Loucy (cell line): Measurements from ENCODE around the gene RPH3AL.

Source experiments
- H2AFZ ChIP-seq: fragments of 200-600 bp; sonication (generic); 2 replicates; pipeline ENCODE4 v1.6.0; 2016; ENCODE audit warnings: antibody characterized with exemption, mild to moderate bottlenecking, low read length, moderate library complexity
- H3F3A ChIP-seq: fragments of 200-600 bp; 2 replicates; pipeline ENCODE4 v1.6.0; 2016; ENCODE audit warnings: antibody characterized with exemption, low read depth, mild to moderate bottlenecking
- H3K27me3 ChIP-seq: fragments of 200-600 bp; sonication (generic); 2 replicates; pipeline ENCODE4 v1.6.1; 2014; ENCODE audit warnings: low read length, mild to moderate bottlenecking; ENCODE audit not compliant: insufficient read depth, poor library complexity, severe bottlenecking
- H3K36me3 ChIP-seq: fragments of 200-600 bp; sonication (generic); 2 replicates; pipeline ENCODE4 v1.6.1; 2016; ENCODE audit warnings: low read length; ENCODE audit not compliant: insufficient read depth
- H3K4me1 ChIP-seq: fragments of 200-600 bp; sonication (generic); 2 replicates; pipeline ENCODE4 v1.5.1; 2014; ENCODE audit warnings: low read length, mild to moderate bottlenecking; ENCODE audit not compliant: insufficient read depth, poor library complexity, severe bottlenecking
- H3K4me2 ChIP-seq: fragments of 200-600 bp; sonication (generic); 2 replicates; pipeline ENCODE4 v1.6.0; 2014; ENCODE audit warnings: antibody characterized with exemption, low read length, low read depth, mild to moderate bottlenecking; ENCODE audit not compliant: poor library complexity, severe bottlenecking
- H3K4me3 ChIP-seq: fragments of 200-600 bp; sonication (generic); 2 replicates; pipeline ENCODE4 v1.5.1; 2014; ENCODE audit warnings: low read length, mild to moderate bottlenecking, mixed read lengths; ENCODE audit not compliant: poor library complexity, severe bottlenecking
- H3K79me2 ChIP-seq: fragments of 200-600 bp; sonication (generic); 2 replicates; pipeline ENCODE4 v1.6.1; 2014; ENCODE audit warnings: low read length; ENCODE audit not compliant: insufficient read depth
- H3K9ac ChIP-seq: fragments of 200-600 bp; sonication (generic); 2 replicates; pipeline ENCODE4 v1.6.0; 2014; ENCODE audit warnings: mild to moderate bottlenecking, low read depth, low read length, moderate library complexity; ENCODE audit not compliant: poor library complexity, severe bottlenecking
- H3K9me2 ChIP-seq: fragments of 200-600 bp; sonication (generic); replicated peaks from 2 replicates; pipeline ENCODE4 v1.6.1; 2016; ENCODE audit warnings: low read depth, low read length, mixed read lengths
- H3K9me3 ChIP-seq: fragments of 200-600 bp; sonication (generic); 2 replicates; pipeline ENCODE4 v1.6.1; 2014; ENCODE audit warnings: mild to moderate bottlenecking, antibody characterized with exemption, low read length, low read depth; ENCODE audit not compliant: insufficient read depth
- H4K20me1 ChIP-seq: fragments of 200-600 bp; sonication (generic); 2 replicates; pipeline ENCODE4 v1.6.0; 2014; ENCODE audit warnings: antibody characterized with exemption, low read length, mild to moderate bottlenecking; ENCODE audit not compliant: insufficient read depth, poor library complexity, severe bottlenecking
- EZH2phosphoT487 ChIP-seq: fragments of 200-600 bp; IDR thresholded peaks from 2 replicates; pipeline ENCODE4 v1.6.1; 2018; ENCODE audit warnings: antibody characterized with exemption, mild to moderate bottlenecking, moderate library complexity, borderline replicate concordance
- TF ChIP-seq, protein P1 (sequence below): fragments of 200-600 bp; sonication (generic); conservative IDR thresholded peaks from 2 replicates; pipeline ENCODE4 v1.5.1; 2014; ENCODE audit warnings: mild to moderate bottlenecking, antibody characterized with exemption, low read length

The RPH3AL gene

DNA sequence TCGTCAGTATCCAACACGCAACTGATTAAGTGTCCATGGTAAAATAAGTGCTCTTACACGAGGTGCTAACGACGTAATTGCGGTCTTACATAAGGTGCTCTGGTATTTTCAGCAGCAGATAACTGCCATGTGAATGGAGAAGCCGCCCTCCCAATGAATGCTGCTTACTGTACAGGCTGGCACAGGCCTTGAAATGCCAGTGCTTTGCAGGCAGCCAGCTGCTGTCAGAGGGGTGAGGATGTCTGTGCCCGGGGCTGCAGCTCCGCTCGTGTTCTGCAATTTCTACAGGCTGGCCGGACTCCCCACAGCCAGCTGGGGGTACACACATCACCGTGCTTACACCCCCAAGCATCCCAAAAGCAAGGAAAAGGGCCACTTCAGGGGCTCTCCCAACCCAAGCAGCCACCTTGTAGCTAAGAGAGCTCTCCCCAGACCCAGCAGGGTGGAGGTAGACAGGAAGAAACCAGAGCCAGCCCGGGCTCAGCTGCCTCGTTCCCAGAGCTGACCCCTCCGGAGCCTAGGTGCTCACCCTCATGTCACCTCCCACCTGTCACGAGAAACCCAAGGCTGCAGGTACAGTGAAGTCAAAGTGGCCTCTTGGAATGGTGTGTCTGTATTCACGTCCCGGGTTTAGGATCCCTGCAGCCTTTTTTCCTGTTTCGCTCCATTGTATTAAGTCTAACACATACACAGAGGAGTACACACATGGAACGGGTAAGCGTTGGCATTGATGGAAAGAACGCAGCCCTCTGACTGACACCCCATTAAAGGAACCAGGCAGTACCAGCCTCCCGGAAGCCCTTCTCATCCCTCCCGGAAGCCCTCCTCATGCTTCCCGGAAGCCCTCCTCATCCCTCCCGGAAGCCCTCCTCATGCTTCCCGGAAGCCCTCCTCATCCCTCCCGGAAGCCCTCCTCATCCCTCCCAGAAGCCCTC is 27.2 kb upstream of the RPH3AL start:
- Histone ChIP-seq H3K9me2 (no peaks in the 10 kb centered on the region), H3F3A (no peaks in the 10 kb centered on the region), H3K9me3 (no peaks in the 10 kb centered on the region), H3K27me3 (no peaks in the 10 kb centered on the region), H3K36me3 (no peaks in the 10 kb centered on the region), H3K4me1 (peaks cover 14% of the 10 kb centered on the region), H3K4me2 (no peak overlapping the region), H2AFZ (no peak overlapping the region), H4K20me1 (no peaks in the 10 kb centered on the region), H3K9ac (no peak overlapping the region), H3K4me3 (no peak overlapping the region), H3K79me2 (no peaks in the 10 kb centered on the region)
- no peak for TF ChIP-seq EZH2phosphoT487
- TF ChIP-seq, protein P1, sequence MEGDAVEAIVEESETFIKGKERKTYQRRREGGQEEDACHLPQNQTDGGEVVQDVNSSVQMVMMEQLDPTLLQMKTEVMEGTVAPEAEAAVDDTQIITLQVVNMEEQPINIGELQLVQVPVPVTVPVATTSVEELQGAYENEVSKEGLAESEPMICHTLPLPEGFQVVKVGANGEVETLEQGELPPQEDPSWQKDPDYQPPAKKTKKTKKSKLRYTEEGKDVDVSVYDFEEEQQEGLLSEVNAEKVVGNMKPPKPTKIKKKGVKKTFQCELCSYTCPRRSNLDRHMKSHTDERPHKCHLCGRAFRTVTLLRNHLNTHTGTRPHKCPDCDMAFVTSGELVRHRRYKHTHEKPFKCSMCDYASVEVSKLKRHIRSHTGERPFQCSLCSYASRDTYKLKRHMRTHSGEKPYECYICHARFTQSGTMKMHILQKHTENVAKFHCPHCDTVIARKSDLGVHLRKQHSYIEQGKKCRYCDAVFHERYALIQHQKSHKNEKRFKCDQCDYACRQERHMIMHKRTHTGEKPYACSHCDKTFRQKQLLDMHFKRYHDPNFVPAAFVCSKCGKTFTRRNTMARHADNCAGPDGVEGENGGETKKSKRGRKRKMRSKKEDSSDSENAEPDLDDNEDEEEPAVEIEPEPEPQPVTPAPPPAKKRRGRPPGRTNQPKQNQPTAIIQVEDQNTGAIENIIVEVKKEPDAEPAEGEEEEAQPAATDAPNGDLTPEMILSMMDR: no peak

DNA sequence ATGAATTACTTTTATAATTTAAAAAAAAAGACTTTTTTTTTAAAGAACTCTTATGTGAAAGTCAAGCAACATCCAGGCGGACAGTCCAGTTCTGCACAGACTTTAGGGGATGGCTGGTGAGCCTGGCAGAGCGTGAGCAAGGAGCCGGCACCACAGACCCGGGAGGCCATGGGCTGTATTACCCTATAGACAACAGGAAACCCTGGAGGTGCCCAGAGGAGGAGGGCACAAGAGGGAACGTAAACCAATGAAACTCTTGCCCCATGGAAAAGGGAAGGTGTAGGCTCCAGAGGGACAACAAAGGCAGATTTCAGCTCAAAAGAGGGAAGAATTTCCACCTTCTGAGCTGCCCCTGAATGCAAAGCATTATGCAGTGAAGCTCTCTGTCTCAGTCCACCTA is 25.5 kb upstream of the RPH3AL start:
- Histone ChIP-seq H3K9me3 (no peaks in the 10 kb centered on the region), H3K4me3 (no peak overlapping the region), H3K27me3 (no peaks in the 10 kb centered on the region), H3K4me1 (peaks cover 14% of the 10 kb centered on the region), H3K79me2 (no peaks in the 10 kb centered on the region), H3K4me2 (no peak overlapping the region), H4K20me1 (no peaks in the 10 kb centered on the region), H3F3A (no peaks in the 10 kb centered on the region), H3K36me3 (no peaks in the 10 kb centered on the region), H3K9ac (no peak overlapping the region), H2AFZ (no peak overlapping the region), H3K9me2 (no peaks in the 10 kb centered on the region)
- TF ChIP-seq EZH2phosphoT487: no peak
- TF ChIP-seq, protein P1: no peak

DNA sequence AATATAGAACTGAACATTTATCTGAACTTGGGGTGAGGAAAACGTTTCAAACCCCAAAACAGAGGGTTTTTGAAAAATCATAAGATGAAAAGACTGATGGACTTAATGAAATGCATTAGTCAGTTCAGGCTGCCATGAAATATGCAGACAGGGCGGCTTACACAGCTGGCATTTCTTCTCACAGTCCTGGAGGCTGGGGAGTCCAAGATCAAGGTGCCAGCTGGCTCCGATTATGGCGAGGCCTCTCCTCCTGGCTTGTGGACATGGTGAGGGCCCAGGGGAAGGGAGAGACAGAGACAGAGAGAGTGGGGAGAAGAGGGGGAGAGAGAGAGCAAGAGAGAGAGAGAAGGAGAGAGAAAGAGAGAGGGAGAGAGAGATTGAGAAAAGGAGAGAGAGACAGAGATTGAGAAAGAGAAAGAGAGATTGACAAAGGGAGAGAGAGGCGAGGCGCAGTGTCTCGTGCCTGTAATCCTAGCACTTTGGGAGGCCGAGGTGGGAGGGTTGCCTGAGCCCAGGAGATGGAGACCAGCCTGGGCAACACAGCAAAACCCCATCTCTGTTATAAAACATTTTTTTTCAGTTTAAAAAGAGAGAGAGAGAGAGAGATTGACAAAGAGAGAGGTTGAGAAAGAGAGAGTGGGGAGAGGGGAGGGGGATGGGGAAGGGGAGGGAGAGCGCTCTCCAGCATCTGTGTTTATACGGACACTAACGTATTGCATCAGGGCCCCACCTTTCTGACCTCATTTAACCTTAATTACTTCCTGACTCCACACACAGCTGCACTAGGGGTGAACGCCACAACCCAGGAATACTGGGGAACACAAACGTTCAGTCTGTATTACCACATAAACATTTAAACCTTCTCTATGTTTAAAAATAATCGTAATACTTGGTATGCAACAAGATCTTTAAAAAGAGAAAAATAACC is 24.6 kb upstream of the RPH3AL start:
- no peaks in the 10 kb centered on the region for H4K20me1 ChIP-seq
- H3K9me3 ChIP-seq: no peaks in the 10 kb centered on the region
- no peak overlapping the region for H3K9ac ChIP-seq
- no peaks in the 10 kb centered on the region for H3K36me3 ChIP-seq
- TF ChIP-seq EZH2phosphoT487: no peak
- TF ChIP-seq, protein P1: no peak
- H3K27me3 ChIP-seq: no peaks in the 10 kb centered on the region
- H3F3A ChIP-seq: no peaks in the 10 kb centered on the region
- no peak overlapping the region for H3K4me3 ChIP-seq
- H2AFZ ChIP-seq: no peak overlapping the region
- H3K79me2 ChIP-seq: no peaks in the 10 kb centered on the region
- H3K4me2 ChIP-seq: peak overlapping the region; percentile 5
- H3K9me2 ChIP-seq: no peaks in the 10 kb centered on the region
- peaks cover 14% of the 10 kb centered on the region for H3K4me1 ChIP-seq
